Adrenal gland (tissue), 12 donors: Measurements from ENCODE around the gene GPR157. TPM values are rescaled to one million over a fixed set of nuclear protein-coding genes. Genes with fewer than 3 reads are reported as not detected.

ENCODE experiments used
- DNase-seq, 7 donors: peaks; one replicate each; pipeline ENCODE4 v3.0.0-alpha.2; 2019 to 2020
- H3K27ac ChIP-seq, 5 donors: fragments of 200-600 bp; sonication (generic) in 4 of 5; 1 replicate in 3 of 5; 2 replicates in 2 of 5; pipeline versions ENCODE4 v1.5.1 to v1.8.0; 2016 to 2020; ENCODE audit warnings: mild to moderate bottlenecking in 1 of 5
- H3K27me3 ChIP-seq: fragments of 200-600 bp; 2 replicates; pipeline ENCODE4 v1.8.0; 2021
- H3K36me3 ChIP-seq, 2 donors: fragments of 200-600 bp; replicated peaks in 1 of 2; 1 replicate in 1 of 2; 2 replicates in 1 of 2; pipeline versions ENCODE4 v1.5.1 to v1.8.0; 2018 to 2022
- H3K4me1 ChIP-seq, 2 donors: fragments of 200-600 bp; replicated peaks in 1 of 2; 1 replicate in 1 of 2; 2 replicates in 1 of 2; pipeline versions ENCODE4 v1.5.1 to v1.8.0; 2018 to 2021
- H3K4me3 ChIP-seq, 4 donors: fragments of 200-600 bp; sonication (generic) in 3 of 4; one replicate each; pipeline ENCODE4 v1.5.1; 2016 to 2018
- H3K9me3 ChIP-seq, 3 donors: fragments of 200-600 bp; sonication (generic) in 1 of 3; replicated peaks in 1 of 3; 1 replicate in 2 of 3; 2 replicates in 1 of 3; pipeline versions ENCODE4 v1.5.1 to v1.8.0; 2016 to 2021
- CTCF ChIP-seq, 6 experiments: fragments of 450-650 bp in 4 of 6; fragments of 200-600 bp in 2 of 6; sonication (generic) in 1 of 6; IDR thresholded peaks; 1 replicate in 5 of 6; 2 replicates in 1 of 6; pipeline versions ENCODE4 v1.5.1 to v1.8.0; 2016 to 2021; ENCODE audit warnings: antibody characterized with exemption in 6 of 6, mild to moderate bottlenecking in 2 of 6, moderate library complexity in 1 of 6
- POLR2A ChIP-seq, 2 donors: fragments of 450-650 bp; IDR thresholded peaks; one replicate each; pipeline ENCODE4 v1.6.1; 2017; ENCODE audit warnings: antibody characterized with exemption in 2 of 2, mild to moderate bottlenecking in 2 of 2, moderate library complexity in 1 of 2
- WGBS, 4 donors: extraction: QIAGEN DNeasy Blood & Tissue Kit in 2 of 4; methylation state at CpG; one replicate each; pipeline versions ENCODE4 v1.1.5 to v1.1.7; 2013 to 2017; 5-methylcytosine and 5-hydroxymethylcytosine counted together
- intact Hi-C, 2 donors: fragments of 100-400 bp; cut with DNase I; formaldehyde crosslinking; loops; one replicate each; pipeline versions ENCODE4 v1.14.1 to v1.15.0; 2022 to 2023
- polyA plus RNA-seq, 3 donors: library from polyadenylated mRNA; stranded (reverse); fragments of 200-250 nt in 2 of 3; fragments of 350-450 nt in 1 of 3; fragmentation: Illumina TruSeq in 1 of 3; extraction: RNeasy Lipid Tissue Mini Kit (QIAGEN cat#74804) in 1 of 3; gene quantifications; one replicate each; pipeline ENCODE4 v1.2.3, GENCODE V29; 2013 to 2014
- total RNA-seq, 9 donors: library from RNA; depleted of rRNA in 4 of 9; stranded (reverse); fragments of >200 nt in 4 of 9; fragments of 120-200 nt in 1 of 9; fragmentation: NEBNext Ultra II Directional in 1 of 9; extraction: Animal tissue kit (Norgen Biotek cat#: 25700) in 1 of 9; gene quantifications; one replicate each; pipeline versions ENCODE4 v1.1.0 to v1.2.4, GENCODE V29; 2013 to 2023
- donor health status: healthy with polysubstance abuse.
- donor health status: Bipolar disorder and iron deficiency.
- donor health status: DM: yes; HTN: yes; CAD: no.
- donor health status: DM: no; HTN: no; CAD: no.
- donor health status: DM: no; HTN: no; CAD: no.
- donor health status: DM: yes; HTN: yes; CAD: no.

Gene GPR157
- total and polyA plus RNA-seq, 12 donors = 2.0 to 16.8 (median 7.5) TPM

- H3K4me3 ChIP-seq = no peak overlapping the region
- H3K9me3 ChIP-seq = no peaks in the 10 kb centered on the region
- peaks cover 5 to 6% of the 10 kb centered on the region in 2 donors for H3K4me1 ChIP-seq
- H3K27me3 ChIP-seq = no peaks in the 10 kb centered on the region
- TF ChIP-seq POLR2A (IDR thresholded peaks at IDR 0.05) (no peak), CTCF (IDR thresholded peaks at IDR 0.05) (no peak)
- DNase-seq = no peak
- intact Hi-C loops = loop anchor here in 1 of 2 donors (10.0 kb wide), 1 partner anchor 181 kb away; no protein-coding TSS in a partner anchor
- no peak overlapping the region for H3K27ac ChIP-seq
- WGBS, 4 donors = 92 to 93% (median 93%) methylated on average over 10 to 14 of the region's 14 CpGs
- peaks cover 0 to 11% of the 10 kb centered on the region in 2 donors for H3K36me3 ChIP-seq
These were observed 22.6 kb downstream of the GPR157 start for GRCh38 chr1:9106286-9106685.

- H3K4me3 ChIP-seq = no peak overlapping the region
- H3K4me1 ChIP-seq = peaks cover 3 to 4% of the 10 kb centered on the region in 2 donors
- no peak for DNase-seq
- WGBS, 4 donors = 91 to 95% (median 94%) methylated on average over 12 to 22 of the region's 22 CpGs
- no peak overlapping the region for H3K27ac ChIP-seq
- TF ChIP-seq CTCF (IDR thresholded peaks at IDR 0.05) = no peak
- no peak for TF ChIP-seq POLR2A (IDR thresholded peaks at IDR 0.05)
- H3K9me3 ChIP-seq = no peaks in the 10 kb centered on the region
- H3K27me3 ChIP-seq = no peaks in the 10 kb centered on the region
- H3K36me3 ChIP-seq = peaks cover 0 to 11% of the 10 kb centered on the region in 2 donors
- intact Hi-C loops = loop anchor here in 1 of 2 donors (10.0 kb wide), 1 partner anchor 181 kb away; no protein-coding TSS in a partner anchor
These were observed 23.5 kb downstream of the GPR157 start for GRCh38 chr1:9105336-9105867.

- H3K4me1 ChIP-seq = no peaks in the 10 kb centered on the region
- no peaks in the 10 kb centered on the region for H3K9me3 ChIP-seq
- intact Hi-C loops = loop anchor here (5.0 to 10.0 kb wide), 4 partner anchors 89 to 184 kb away; no protein-coding TSS in a partner anchor
- peaks cover 0 to 11% of the 10 kb centered on the region in 2 donors for H3K36me3 ChIP-seq
- DNase-seq = peak in 5 of 7 donors; percentile 40 to 66 (median 50)
- TF ChIP-seq POLR2A (IDR thresholded peaks at IDR 0.05) (no peak), CTCF (IDR thresholded peaks at IDR 0.05) (peak; percentile 13 to 61 (median 44))
- H3K27me3 ChIP-seq = no peaks in the 10 kb centered on the region
- H3K4me3 ChIP-seq = no peak overlapping the region
- no peak overlapping the region for H3K27ac ChIP-seq
- 44 to 81% (median 57%) methylated on average over 4 of the region's 4 CpGs for WGBS, 4 donors
These were observed 27.3 kb downstream of the GPR157 start for GRCh38 chr1:9101510-9102146.

- Histone ChIP-seq H3K27ac (no peak overlapping the region), H3K27me3 (no peaks in the 10 kb centered on the region), H3K4me1 (no peaks in the 10 kb centered on the region), H3K9me3 (no peaks in the 10 kb centered on the region), H3K4me3 (no peak overlapping the region), H3K36me3 (peaks cover 0 to 11% of the 10 kb centered on the region in 2 donors)
- 93 to 96% (median 93%) methylated on average over 8 of the region's 8 CpGs for WGBS, 4 donors
- intact Hi-C loops = loop anchor here (5.0 to 10.0 kb wide), 4 partner anchors 88 to 183 kb away; no protein-coding TSS in a partner anchor
- DNase-seq = no peak
- TF ChIP-seq CTCF (IDR thresholded peaks at IDR 0.05) (no peak), POLR2A (IDR thresholded peaks at IDR 0.05) (no peak)
These were observed 28.3 kb downstream of the GPR157 start for GRCh38 chr1:9100471-9101043.
